Endothelial cell (in vitro differentiated cells): ENCODE measurements around the gene ZAP70. TPM values are rescaled to one million over a fixed set of nuclear protein-coding genes. Genes with fewer than 3 reads are reported as not detected.

ENCODE experiments used
- DNase-seq: peaks from one replicate; pipeline ENCODE4 v3.0.0; 2021; ENCODE audit warnings: low spot score
- H3K27ac Mint-ChIP-seq: one replicate; pipeline ENCODE4 v1.8.0; 2021; ENCODE audit warnings: mixed read lengths, inconsistent platforms; ENCODE audit not compliant: unreplicated experiment
- H3K27me3 Mint-ChIP-seq: one replicate; pipeline ENCODE4 v1.8.0; 2021; ENCODE audit warnings: mild to moderate bottlenecking, moderate library complexity, mixed read lengths, inconsistent platforms; ENCODE audit not compliant: unreplicated experiment
- H3K36me3 Mint-ChIP-seq: one replicate; pipeline ENCODE4 v1.8.0; 2021; ENCODE audit warnings: mild to moderate bottlenecking, low read depth, mixed read lengths, inconsistent platforms; ENCODE audit not compliant: unreplicated experiment
- H3K4me1 Mint-ChIP-seq: one replicate; pipeline ENCODE4 v1.8.0; 2021; ENCODE audit warnings: mild to moderate bottlenecking, mixed read lengths, inconsistent platforms; ENCODE audit not compliant: unreplicated experiment
- H3K4me3 Mint-ChIP-seq: one replicate; pipeline ENCODE4 v1.8.0; 2021; ENCODE audit warnings: mild to moderate bottlenecking, mixed read lengths, inconsistent platforms; ENCODE audit not compliant: unreplicated experiment
- H3K9me3 Mint-ChIP-seq: one replicate; pipeline ENCODE4 v1.8.0; 2021; ENCODE audit warnings: mixed read lengths, inconsistent platforms; ENCODE audit not compliant: unreplicated experiment
- CTCF ChIP-seq: fragments of 200-600 bp; sonication (generic); IDR thresholded peaks from one replicate; pipeline ENCODE4 v1.5.0; 2021; ENCODE audit warnings: antibody characterized with exemption; ENCODE audit not compliant: unreplicated experiment
- total RNA-seq: library from RNA; stranded (reverse); fragmentation: NEBNext Ultra II Directional; extraction: Animal tissue kit (Norgen Biotek cat#: 25700); gene quantifications from one replicate; pipeline ENCODE4 v1.2.1, GENCODE V29; 2021; ENCODE audit not compliant: unreplicated experiment

ZAP70 gene
- total RNA-seq, 1 donor from 2014 or later, result 93.4 TPM

GRCh38 chr2:97763176-97763845 lies 49.9 kb downstream of the ZAP70 start:
- no peak for DNase-seq
- Mint-ChIP-seq H3K27ac (peak overlapping the region; percentile 31), H3K9me3 (no peaks in the 10 kb centered on the region), H3K36me3 (peaks cover 47% of the 10 kb centered on the region), H3K4me3 (no peak overlapping the region), H3K4me1 (peaks cover 19% of the 10 kb centered on the region), H3K27me3 (peaks cover 3% of the 10 kb centered on the region)
- no peak for TF ChIP-seq CTCF

GRCh38 chr2:97764559-97765263 lies 51.3 kb downstream of the ZAP70 start:
- no peak for DNase-seq
- Mint-ChIP-seq H3K9me3 (no peaks in the 10 kb centered on the region), H3K27ac (no peak overlapping the region), H3K4me1 (peaks cover 15% of the 10 kb centered on the region), H3K27me3 (peaks cover 3% of the 10 kb centered on the region), H3K36me3 (peaks cover 44% of the 10 kb centered on the region), H3K4me3 (no peak overlapping the region)
- TF ChIP-seq CTCF, result no peak

- no peak for TF ChIP-seq CTCF
- peaks cover 9% of the 10 kb centered on the region for H3K4me1 Mint-ChIP-seq
- H3K27ac Mint-ChIP-seq, result no peak overlapping the region
- H3K4me3 Mint-ChIP-seq, result no peak overlapping the region
- DNase-seq, result no peak
- peaks cover 1% of the 10 kb centered on the region for H3K27me3 Mint-ChIP-seq
- no peaks in the 10 kb centered on the region for H3K9me3 Mint-ChIP-seq
- peaks cover 32% of the 10 kb centered on the region for H3K36me3 Mint-ChIP-seq
These were observed 52.6 kb downstream of the ZAP70 start for GRCh38 chr2:97765933-97766332.

- no peak for TF ChIP-seq CTCF
- H3K27me3 Mint-ChIP-seq, result peaks cover 1% of the 10 kb centered on the region
- no peak for DNase-seq
- peaks cover 30% of the 10 kb centered on the region for H3K36me3 Mint-ChIP-seq
- no peaks in the 10 kb centered on the region for H3K9me3 Mint-ChIP-seq
- H3K27ac Mint-ChIP-seq, result no peak overlapping the region
- H3K4me1 Mint-ChIP-seq, result peaks cover 9% of the 10 kb centered on the region
- H3K4me3 Mint-ChIP-seq, result no peak overlapping the region
These were observed 53.2 kb downstream of the ZAP70 start for GRCh38 chr2:97766567-97766966.

GRCh38 chr2:97769308-97769707 lies 55.9 kb downstream of the ZAP70 start:
- no peak for DNase-seq
- Mint-ChIP-seq H3K9me3 (no peaks in the 10 kb centered on the region), H3K27ac (no peak overlapping the region), H3K36me3 (peaks cover 23% of the 10 kb centered on the region), H3K4me1 (peaks cover 3% of the 10 kb centered on the region), H3K4me3 (no peak overlapping the region), H3K27me3 (no peaks in the 10 kb centered on the region)
- TF ChIP-seq CTCF, result no peak
